Lower lobe of right lung (tissue), 2 donors: Measurements from ENCODE around the gene SHISA6. TPM values are rescaled to one million over a fixed set of nuclear protein-coding genes. Genes with fewer than 3 reads are reported as not detected.

Source experiments
- ATAC-seq, 2 donors: fragments of 200-7000 bp; cut with Tn5 transposase; one replicate each; pipeline ENCODE4 v1.9.1; 2020 to 2022; ENCODE audit warnings: mild to moderate bottlenecking in 2 of 2, moderate library complexity in 2 of 2
- DNase-seq: peaks from one replicate; pipeline ENCODE4 v3.0.0-alpha.2; 2020
- H3K27ac ChIP-seq: fragments of 200-600 bp; one replicate; pipeline ENCODE4 v1.8.0; 2022
- H3K27me3 ChIP-seq: fragments of 200-600 bp; one replicate; pipeline ENCODE4 v1.8.0; 2022; ENCODE audit warnings: low read depth
- H3K36me3 ChIP-seq: fragments of 200-600 bp; one replicate; pipeline ENCODE4 v1.8.0; 2022; ENCODE audit warnings: mild to moderate bottlenecking
- H3K4me1 ChIP-seq: fragments of 200-600 bp; one replicate; pipeline ENCODE4 v1.8.0; 2022
- H3K4me3 ChIP-seq: fragments of 200-600 bp; one replicate; pipeline ENCODE4 v1.8.0; 2022; ENCODE audit warnings: mild to moderate bottlenecking
- H3K9me3 ChIP-seq: fragments of 200-600 bp; one replicate; pipeline ENCODE4 v1.8.0; 2022
- CTCF ChIP-seq: fragments of 200-600 bp; IDR thresholded peaks from one replicate; pipeline ENCODE4 v1.8.0; 2022; ENCODE audit warnings: antibody characterized with exemption, mild to moderate bottlenecking
- intact Hi-C: fragments of 100-400 bp; cut with DNase I; formaldehyde crosslinking; loops from one replicate; pipeline ENCODE4 v1.11.0; 2022
- total RNA-seq: library from RNA; stranded (reverse); fragmentation: NEBNext Ultra II Directional; extraction: Animal tissue kit (Norgen Biotek cat#: 25700); gene quantifications from one replicate; pipeline ENCODE4 v1.2.1, GENCODE V29; 2021
- donor health status: DM: no; HTN: yes; CAD: no; lungs with severe emphysema.

Gene SHISA6
- total RNA-seq, 1 donor from 2014 or later, result 0.44 TPM

DNA sequence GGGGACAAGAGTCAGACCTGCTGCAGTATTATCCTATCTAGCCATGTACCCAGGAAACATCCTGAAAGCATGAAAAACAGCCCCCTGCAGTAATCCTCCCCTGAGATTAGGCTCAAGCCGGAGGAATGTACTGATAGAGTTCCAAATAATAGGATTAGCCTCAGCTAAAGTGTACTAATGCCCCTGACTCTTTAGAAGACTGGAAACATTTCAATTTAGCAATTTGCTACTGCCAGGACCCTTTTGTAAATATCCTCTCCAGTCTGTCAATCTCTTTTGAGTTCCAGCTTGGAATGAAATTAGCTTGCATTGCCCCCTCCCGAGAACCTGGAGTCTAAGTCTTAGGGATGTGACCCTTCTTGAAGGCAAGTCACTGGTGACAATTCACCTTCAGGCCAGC lies 246.5 kb downstream of the SHISA6 start:
- Histone ChIP-seq H3K36me3 (no peaks in the 10 kb centered on the region), H3K9me3 (no peaks in the 10 kb centered on the region), H3K4me1 (no peaks in the 10 kb centered on the region), H3K4me3 (no peak overlapping the region), H3K27ac (no peak overlapping the region), H3K27me3 (no peaks in the 10 kb centered on the region)
- no peak for TF ChIP-seq CTCF
- no peak for DNase-seq
- intact Hi-C loops, result no loop called here
- no peak for ATAC-seq

GRCh38 chr17:11488407-11488806 lies 247.4 kb downstream of the SHISA6 start:
- no peaks in the 10 kb centered on the region for H3K9me3 ChIP-seq
- no peaks in the 10 kb centered on the region for H3K27me3 ChIP-seq
- intact Hi-C loops, result no loop called here
- H3K27ac ChIP-seq, result no peak overlapping the region
- H3K4me3 ChIP-seq, result no peak overlapping the region
- no peak for ATAC-seq
- no peak for TF ChIP-seq CTCF
- no peaks in the 10 kb centered on the region for H3K4me1 ChIP-seq
- no peak for DNase-seq
- H3K36me3 ChIP-seq, result no peaks in the 10 kb centered on the region

DNA sequence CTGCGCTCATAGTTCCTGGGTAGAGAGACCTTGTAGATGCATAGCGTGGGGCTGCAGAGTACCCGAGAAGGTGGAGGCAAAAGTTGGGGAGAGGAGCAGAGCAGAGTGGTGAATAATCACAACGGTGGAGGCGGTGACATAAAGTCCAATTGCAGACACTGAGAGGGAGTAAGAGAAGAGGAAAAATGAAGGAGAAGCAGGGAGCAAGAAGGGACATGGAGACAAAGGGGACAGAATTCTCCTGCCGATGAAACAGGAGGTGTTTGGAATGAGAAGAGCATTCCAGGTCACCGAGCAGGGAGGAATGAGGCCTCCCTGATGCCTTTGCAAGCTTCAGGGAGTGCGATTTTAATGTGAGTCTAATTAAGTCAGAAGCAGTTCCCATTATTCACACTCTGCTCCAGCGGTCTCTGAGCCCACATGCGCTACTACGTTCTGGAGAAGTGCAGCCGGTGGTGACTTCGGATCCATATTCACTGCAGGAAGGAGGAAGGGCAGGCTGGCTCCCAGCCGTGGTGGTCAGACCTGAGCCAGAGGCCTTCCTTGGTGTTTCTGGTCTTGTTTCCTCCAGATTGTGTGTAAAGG lies 249.2 kb downstream of the SHISA6 start:
- Histone ChIP-seq H3K27me3 (no peaks in the 10 kb centered on the region), H3K36me3 (no peaks in the 10 kb centered on the region), H3K4me3 (no peak overlapping the region), H3K9me3 (no peaks in the 10 kb centered on the region), H3K4me1 (no peaks in the 10 kb centered on the region), H3K27ac (no peak overlapping the region)
- TF ChIP-seq CTCF, result no peak
- ATAC-seq (no peak), DNase-seq (no peak)
- intact Hi-C loops, result no loop called here

DNA sequence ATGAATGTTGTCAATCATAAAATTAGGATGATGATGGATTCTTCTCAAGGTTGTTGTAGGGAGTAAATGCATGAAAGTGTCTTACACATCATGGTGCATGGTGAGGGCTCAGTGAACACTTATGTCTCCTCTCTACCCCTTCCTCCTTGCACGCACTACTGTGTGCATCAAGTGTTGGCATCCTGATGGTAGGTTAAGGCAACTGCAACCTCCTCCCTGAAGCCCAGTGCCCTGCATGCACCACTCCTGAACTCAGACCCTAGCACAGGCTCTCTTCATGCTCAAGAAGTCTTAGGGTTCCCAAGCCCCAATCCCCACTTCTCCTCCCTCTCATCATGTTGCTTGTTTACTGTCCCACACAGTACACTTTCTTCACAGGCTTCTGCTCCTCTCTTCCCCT lies 251.5 kb downstream of the SHISA6 start:
- DNase-seq (no peak), ATAC-seq (no peak)
- Histone ChIP-seq H3K36me3 (no peaks in the 10 kb centered on the region), H3K4me3 (no peak overlapping the region), H3K9me3 (no peaks in the 10 kb centered on the region), H3K4me1 (no peaks in the 10 kb centered on the region), H3K27ac (no peak overlapping the region), H3K27me3 (no peaks in the 10 kb centered on the region)
- intact Hi-C loops, result no loop called here
- no peak for TF ChIP-seq CTCF

GRCh38 chr17:11493936-11494335 lies 252.9 kb downstream of the SHISA6 start:
- intact Hi-C loops, result no loop called here
- no peak for TF ChIP-seq CTCF
- Histone ChIP-seq H3K9me3 (no peaks in the 10 kb centered on the region), H3K27me3 (no peaks in the 10 kb centered on the region), H3K36me3 (no peaks in the 10 kb centered on the region), H3K4me3 (no peak overlapping the region), H3K27ac (no peak overlapping the region), H3K4me1 (no peaks in the 10 kb centered on the region)
- DNase-seq (no peak), ATAC-seq (no peak)

DNA sequence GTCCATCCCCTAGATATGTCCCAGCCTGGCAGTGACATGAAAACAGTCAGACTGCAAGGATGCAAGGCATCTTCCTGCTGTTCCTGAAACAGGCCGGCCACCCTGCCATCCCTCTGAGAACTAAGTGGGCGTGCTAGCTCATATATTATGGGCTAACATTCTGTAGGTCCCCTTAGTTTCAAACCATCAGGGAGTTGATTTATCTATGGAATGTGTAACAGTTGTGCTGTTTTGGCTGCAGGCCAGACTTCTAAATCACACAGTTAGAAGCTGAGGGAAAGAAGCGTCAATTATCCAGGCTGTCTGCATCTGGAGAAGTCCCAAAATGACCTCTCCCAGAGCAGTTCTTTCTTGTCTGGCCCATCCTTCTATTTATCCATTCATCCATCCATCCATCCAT lies 254.6 kb downstream of the SHISA6 start:
- DNase-seq, result no peak
- Histone ChIP-seq H3K4me3 (no peak overlapping the region), H3K27ac (no peak overlapping the region), H3K9me3 (no peaks in the 10 kb centered on the region), H3K27me3 (no peaks in the 10 kb centered on the region), H3K36me3 (no peaks in the 10 kb centered on the region), H3K4me1 (no peaks in the 10 kb centered on the region)
- no peak for ATAC-seq
- no peak for TF ChIP-seq CTCF
- intact Hi-C loops, result no loop called here
